Esophagus squamous epithelium (tissue), 4 donors: ENCODE results near the gene DBP.

Experiments used
- POLR2A ChIP-seq, 4 donors: fragments of 450-650 bp; IDR thresholded peaks; one replicate each; pipeline ENCODE4 v1.6.1; 2017; ENCODE audit warnings: antibody characterized with exemption in 4 of 4, mild to moderate bottlenecking in 4 of 4, moderate library complexity in 3 of 4
- TF ChIP-seq, protein P1 (sequence below), 6 experiments: fragments of 450-650 bp in 4 of 6; fragments of 200-600 bp in 2 of 6; sonication (generic) in 2 of 6; IDR thresholded peaks; one replicate each; pipeline ENCODE4 v1.5.1; 2016 to 2019; ENCODE audit warnings: antibody characterized with exemption in 6 of 6, mild to moderate bottlenecking in 4 of 6, moderate library complexity in 4 of 6

DNA sequence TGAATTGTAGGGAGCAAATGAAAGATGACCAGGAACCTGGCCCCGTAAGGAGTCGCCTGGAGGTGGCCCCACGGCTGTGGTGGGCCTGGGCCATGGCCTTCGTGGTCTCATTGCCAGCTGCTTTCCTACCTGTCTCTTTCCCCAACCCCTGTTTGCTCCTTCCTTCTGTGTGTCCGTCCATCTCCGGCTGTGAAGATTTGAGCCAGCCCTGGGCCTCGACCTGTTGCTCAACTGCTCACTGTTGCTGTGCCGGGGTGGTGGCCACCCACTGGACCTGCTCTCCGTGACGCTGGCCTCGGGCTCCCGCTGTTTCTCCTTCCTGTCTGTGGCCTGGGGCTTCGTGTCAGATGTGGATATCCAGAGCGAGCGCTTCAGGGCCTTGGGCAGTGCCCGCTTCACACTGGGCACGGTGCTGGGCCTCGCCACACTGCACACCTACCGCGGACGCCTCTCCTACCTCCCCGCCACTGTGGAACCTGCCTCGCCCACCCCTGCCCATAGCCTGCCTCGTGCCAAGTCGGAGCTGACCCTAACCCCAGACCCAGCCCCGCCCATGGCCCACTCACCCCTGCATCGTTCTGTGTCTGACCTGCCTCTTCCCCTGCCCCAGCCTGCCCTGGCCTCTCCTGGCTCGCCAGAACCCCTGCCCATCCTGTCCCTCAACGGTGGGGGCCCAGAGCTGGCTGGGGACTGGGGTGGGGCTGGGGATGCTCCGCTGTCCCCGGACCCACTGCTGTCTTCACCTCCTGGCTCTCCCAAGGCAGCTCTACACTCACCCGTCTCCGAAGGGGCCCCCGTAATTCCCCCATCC lies 8.5 kb downstream of the DBP start:
- TF ChIP-seq, protein P1, sequence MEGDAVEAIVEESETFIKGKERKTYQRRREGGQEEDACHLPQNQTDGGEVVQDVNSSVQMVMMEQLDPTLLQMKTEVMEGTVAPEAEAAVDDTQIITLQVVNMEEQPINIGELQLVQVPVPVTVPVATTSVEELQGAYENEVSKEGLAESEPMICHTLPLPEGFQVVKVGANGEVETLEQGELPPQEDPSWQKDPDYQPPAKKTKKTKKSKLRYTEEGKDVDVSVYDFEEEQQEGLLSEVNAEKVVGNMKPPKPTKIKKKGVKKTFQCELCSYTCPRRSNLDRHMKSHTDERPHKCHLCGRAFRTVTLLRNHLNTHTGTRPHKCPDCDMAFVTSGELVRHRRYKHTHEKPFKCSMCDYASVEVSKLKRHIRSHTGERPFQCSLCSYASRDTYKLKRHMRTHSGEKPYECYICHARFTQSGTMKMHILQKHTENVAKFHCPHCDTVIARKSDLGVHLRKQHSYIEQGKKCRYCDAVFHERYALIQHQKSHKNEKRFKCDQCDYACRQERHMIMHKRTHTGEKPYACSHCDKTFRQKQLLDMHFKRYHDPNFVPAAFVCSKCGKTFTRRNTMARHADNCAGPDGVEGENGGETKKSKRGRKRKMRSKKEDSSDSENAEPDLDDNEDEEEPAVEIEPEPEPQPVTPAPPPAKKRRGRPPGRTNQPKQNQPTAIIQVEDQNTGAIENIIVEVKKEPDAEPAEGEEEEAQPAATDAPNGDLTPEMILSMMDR (IDR thresholded peaks at IDR 0.05), result no peak
- TF ChIP-seq POLR2A (IDR thresholded peaks at IDR 0.05), result no peak
